Left renal pelvis (tissue), 4 donors: Measurements from ENCODE around the gene FGD2. TPM values are rescaled to one million over a fixed set of nuclear protein-coding genes. Genes with fewer than 3 reads are reported as not detected.

Source experiments
- polyA plus RNA-seq, 4 donors: library from polyadenylated mRNA; unstranded; fragments of 120-200 nt; gene quantifications; one replicate each; pipeline ENCODE4 v1.2.1, GENCODE V29; 2013; ENCODE audit not compliant: insufficient read length in 4 of 4

FGD2 gene
- polyA plus RNA-seq, 4 donors = 1.2 to 3.9 (median 2.4) TPM

Other genes with a start within 250 kb of the FGD2 start
- gene CPNE5, start 166.2 kb upstream of the FGD2 start, polyA plus RNA-seq = 10 to 100 TPM in 3 of 4 donors, 1 to 10 TPM in 1; 7.7 to 15.0 (median 11.8) TPM
- 10 to 100 TPM; 40.7 to 63.5 (median 52.6) TPM for gene PPIL1, start 130.9 kb upstream of the FGD2 start, polyA plus RNA-seq
- 10 to 100 TPM; 44.0 to 63.3 (median 51.4) TPM for gene C6orf89, start 119.7 kb upstream of the FGD2 start, polyA plus RNA-seq
- 10 to 100 TPM in 1 of 4 donors, 1 to 10 TPM in 2, under 1 TPM in 1; 0.61 to 68.9 (median 6.3) TPM for gene PI16, start 50.9 kb upstream of the FGD2 start, polyA plus RNA-seq
- gene MTCH1, start 19.5 kb upstream of the FGD2 start, polyA plus RNA-seq = 100 to 1,000 TPM; 139 to 181 (median 166) TPM
- gene PIM1, start 164.5 kb downstream of the FGD2 start, polyA plus RNA-seq = 10 to 100 TPM; 22.4 to 89.0 (median 26.2) TPM